HCT116 (cell line): ENCODE data around the gene SLC13A3. TPM values are rescaled to one million over a fixed set of nuclear protein-coding genes. Genes with fewer than 3 reads are reported as not detected.

ENCODE experiments used
- ATAC-seq: fragments of 200-7000 bp; cut with Tn5 transposase; 2 replicates; pipeline ENCODE4 v1.9.1; 2020; ENCODE audit warnings: mild to moderate bottlenecking, moderate library complexity
- BruUV-seq: library from RNA; stranded (reverse); fragments of 400-500 nt; replicated peaks from 2 replicates; lab custom pipeline; 2021; lab: Mats Ljungman, UMichigan
- CTCF ChIA-PET: fragments of 300-600 bp; sonication (Branson Sonifier 250); formaldehyde crosslinking; loops from one replicate; lab custom pipeline; 2021; ENCODE audit warnings: antibody characterized with exemption; lab: Charles Lee
- POLR2A ChIA-PET: fragments of 300-600, 350-600 bp; sonication (Branson Sonifier 250); formaldehyde crosslinking; loops from one replicate; lab custom pipeline; 2021; ENCODE audit warnings: antibody characterized with exemption; lab: Charles Lee
- RAD21 ChIA-PET, 2 experiments: fragments of 300-600 bp; sonication (Branson Sonifier 250); formaldehyde crosslinking; loops; one replicate each; lab custom pipeline; 2023; ENCODE audit warnings: low total read pairs in 2 of 2; ENCODE audit not compliant: uncharacterized antibody in 2 of 2, unreplicated experiment in 2 of 2, low non-redundant PET in 1 of 2; lab: Charles Lee
- DNase-seq: peaks from one replicate; pipeline ENCODE4 v3.0.0-alpha.2; 2010; ENCODE audit warnings: low read depth, low spot score
- H2AFZ ChIP-seq: fragments of 200-600 bp; shearing (Covaris generic), sonication (generic); 2 replicates; pipeline ENCODE4 v1.6.1; 2017; ENCODE audit warnings: low read depth, mixed run types, mixed read lengths, antibody characterized with exemption, low read length; ENCODE audit not compliant: poor library complexity, severe bottlenecking
- H3K27ac ChIP-seq: 2 replicates; pipeline ENCODE4 v1.5.1; 2012; ENCODE audit warnings: low read depth, low read length
- H3K27me3 ChIP-seq: fragments of 200-600 bp; sonication (generic); 2 replicates; pipeline ENCODE4 v1.6.1; 2016; ENCODE audit warnings: mixed run types, low read length, mixed read lengths; ENCODE audit not compliant: insufficient read depth
- H3K36me3 ChIP-seq, 2 experiments: fragments of 200-500 bp in 1 of 2; fragments of 200-600 bp in 1 of 2; sonication (Bioruptor generic) in 1 of 2; sonication (generic) in 1 of 2; 2 replicates each; pipeline versions ENCODE4 v1.5.1 to v1.6.1; 2014 to 2016; ENCODE audit warnings: low read length in 2 of 2, inconsistent platforms in 1 of 2, mixed read lengths in 1 of 2, mixed run types in 1 of 2; ENCODE audit not compliant: insufficient read depth in 2 of 2, control insufficient read depth in 1 of 2
- H3K4me1 ChIP-seq, 2 experiments: fragments of 200-600 bp in 1 of 2; sonication (generic) in 1 of 2; 2 replicates each; pipeline versions ENCODE4 v1.5.1 to v1.6.1; 2012 to 2017; ENCODE audit warnings: low read length in 2 of 2, inconsistent platforms in 1 of 2, mild to moderate bottlenecking in 1 of 2, mixed read lengths in 1 of 2, mixed run types in 1 of 2, moderate library complexity in 1 of 2; ENCODE audit not compliant: insufficient read depth in 2 of 2, control insufficient read depth in 1 of 2
- H3K4me2 ChIP-seq: fragments of 200-600 bp; sonication (generic); 2 replicates; pipeline ENCODE4 v1.6.1; 2017; ENCODE audit warnings: mixed run types, low read length, mixed read lengths
- H3K4me3 ChIP-seq, 2 experiments: fragments of 200-600 bp in 1 of 2; sonication (generic) in 1 of 2; replicated peaks in 1 of 2; 2 replicates each; pipeline ENCODE4 v1.5.1; 2011 to 2016; ENCODE audit warnings: low read length in 2 of 2, control low read depth in 1 of 2, low read depth in 1 of 2, mild to moderate bottlenecking in 1 of 2, mixed read lengths in 1 of 2, mixed run types in 1 of 2
- H3K79me2 ChIP-seq: fragments of 200-600 bp; sonication (generic); 2 replicates; pipeline ENCODE4 v1.6.1; 2017; ENCODE audit warnings: mild to moderate bottlenecking, mixed run types, low read length, moderate library complexity, mixed read lengths; ENCODE audit not compliant: insufficient read depth
- H3K9ac ChIP-seq: fragments of 200-600 bp; sonication (generic); 2 replicates; pipeline ENCODE4 v1.6.1; 2016; ENCODE audit warnings: low read length, mixed read lengths
- H3K9me2 ChIP-seq: fragments of 200-600 bp; sonication (generic), shearing (Covaris generic); 2 replicates; pipeline ENCODE4 v1.6.1; 2017; ENCODE audit warnings: mixed run types, mild to moderate bottlenecking, moderate library complexity; ENCODE audit not compliant: insufficient read depth
- H3K9me3 ChIP-seq, 2 experiments: fragments of 200-500 bp in 1 of 2; fragments of 200-600 bp in 1 of 2; sonication (Bioruptor generic) in 1 of 2; sonication (generic) in 1 of 2; 2 replicates each; pipeline ENCODE4 v1.6.1; 2014 to 2017; ENCODE audit warnings: low read length in 2 of 2, mixed read lengths in 2 of 2, inconsistent platforms in 1 of 2, low read depth in 1 of 2, mild to moderate bottlenecking in 1 of 2, mixed run types in 1 of 2, moderate library complexity in 1 of 2; ENCODE audit not compliant: control insufficient read depth in 1 of 2, insufficient read depth in 1 of 2
- H4K20me1 ChIP-seq: fragments of 200-600 bp; sonication (generic), shearing (Covaris generic); 2 replicates; pipeline ENCODE4 v1.6.1; 2017; ENCODE audit warnings: mixed run types, mild to moderate bottlenecking, moderate library complexity; ENCODE audit not compliant: insufficient read depth
- CBX3 ChIP-seq: IDR thresholded peaks from 2 replicates; pipeline ENCODE4 v1.6.1; 2012; ENCODE audit warnings: low read depth
- CEBPB ChIP-seq: IDR thresholded peaks from 2 replicates; pipeline ENCODE4 v1.6.1; 2012; ENCODE audit warnings: low read depth
- CTCF ChIP-seq, 3 experiments: fragments of 200-600 bp in 1 of 3; sonication (generic) in 1 of 3; IDR thresholded peaks in 2 of 3; conservative IDR thresholded peaks in 1 of 3; 2 replicates each; pipeline ENCODE4 v1.5.1; 2012 to 2017; ENCODE audit warnings: low read depth in 2 of 3, low read length in 2 of 3, antibody characterized with exemption in 1 of 3, borderline replicate concordance in 1 of 3, control low read depth in 1 of 3, mild to moderate bottlenecking in 1 of 3, mixed read lengths in 1 of 3, mixed run types in 1 of 3, moderate library complexity in 1 of 3; ENCODE audit not compliant: insufficient read depth in 1 of 3
- EZH2 ChIP-seq: fragments of 200-600 bp; sonication (generic); IDR thresholded peaks from 2 replicates; pipeline ENCODE4 v1.6.1; 2017; ENCODE audit warnings: antibody characterized with exemption, mixed run types
- EZH2phosphoT487 ChIP-seq: fragments of 200-600 bp; IDR thresholded peaks from 2 replicates; pipeline ENCODE4 v1.6.1; 2018; ENCODE audit warnings: antibody characterized with exemption, borderline replicate concordance
- FOSL1 ChIP-seq: IDR thresholded peaks from 2 replicates; pipeline ENCODE4 v1.6.1; 2012; ENCODE audit warnings: low read depth
- POLR2AphosphoS5 ChIP-seq: IDR thresholded peaks from 2 replicates; pipeline ENCODE4 v1.6.1; 2011; ENCODE audit warnings: mild to moderate bottlenecking, low read depth, low read length, moderate library complexity
- RAD21 ChIP-seq: IDR thresholded peaks from 2 replicates; pipeline ENCODE4 v1.6.1; 2012; ENCODE audit warnings: low read depth, mild to moderate bottlenecking
- TCF7L2 ChIP-seq: IDR thresholded peaks from 2 replicates; pipeline ENCODE4 v1.7.0; 2011; ENCODE audit warnings: borderline replicate concordance, inconsistent platforms; ENCODE audit not compliant: insufficient read depth, insufficient read length; ENCODE audit errors: extremely low read depth
- ZBTB33 ChIP-seq: IDR thresholded peaks from 2 replicates; pipeline ENCODE4 v1.6.1; 2011; ENCODE audit warnings: mild to moderate bottlenecking, low read length, moderate library complexity; ENCODE audit not compliant: insufficient replicate concordance; ENCODE audit errors: extremely low read depth
- ZFX ChIP-seq: fragments of 450-650 bp; IDR thresholded peaks from 2 replicates; pipeline ENCODE4 v1.6.1; 2017
- intact Hi-C: fragments of 100-400 bp; cut with micrococcal nuclease; formaldehyde crosslinking; loops from 2 replicates; pipeline ENCODE4 v1.10.0; 2022
- total RNA-seq: library from RNA; stranded (reverse); gene quantifications from one replicate; pipeline ENCODE4 v1.2.1, GENCODE V29; 2021; ENCODE audit not compliant: unreplicated experiment
- TF ChIP-seq, protein P1 (sequence below): IDR thresholded peaks from 2 replicates; pipeline ENCODE4 v1.6.1; 2012

The SLC13A3 gene
- total RNA-seq, 1 experiment from 2014 or later: not detected

- no peak overlapping the region for H3K27ac ChIP-seq
- H3K36me3 ChIP-seq: no peaks in the 10 kb centered on the region
- TF ChIP-seq POLR2AphosphoS5: no peak
- TF ChIP-seq ZFX: no peak
- RAD21 ChIA-PET: no interaction called here
- 0 out of 2 replicates have a peak, but pooled peaks cover 5% of the 10 kb centered on the region for H3K27me3 ChIP-seq
- no peak overlapping the region for H3K4me2 ChIP-seq
- H4K20me1 ChIP-seq: no peaks in the 10 kb centered on the region
- H2AFZ ChIP-seq: no peak overlapping the region
- POLR2A ChIA-PET: no interaction called here
- intact Hi-C loops: no loop called here
- ATAC-seq (no peak), DNase-seq (no peak)
- no TSS peak for BruUV-seq
- CTCF ChIA-PET: no interaction called here
- no peak overlapping the region for H3K9ac ChIP-seq
- no peaks in the 10 kb centered on the region for H3K4me1 ChIP-seq
- H3K4me3 ChIP-seq: no peak overlapping the region
- no peaks in the 10 kb centered on the region for H3K9me2 ChIP-seq
- peaks cover 0 to 3% of the 10 kb centered on the region in 2 experiments; a peak in 1 of 4 replicates for H3K9me3 ChIP-seq
- no peaks in the 10 kb centered on the region for H3K79me2 ChIP-seq
These were observed 14.3 kb upstream of the SLC13A3 start for GRCh38 chr20:46665602-46666001.

DNA sequence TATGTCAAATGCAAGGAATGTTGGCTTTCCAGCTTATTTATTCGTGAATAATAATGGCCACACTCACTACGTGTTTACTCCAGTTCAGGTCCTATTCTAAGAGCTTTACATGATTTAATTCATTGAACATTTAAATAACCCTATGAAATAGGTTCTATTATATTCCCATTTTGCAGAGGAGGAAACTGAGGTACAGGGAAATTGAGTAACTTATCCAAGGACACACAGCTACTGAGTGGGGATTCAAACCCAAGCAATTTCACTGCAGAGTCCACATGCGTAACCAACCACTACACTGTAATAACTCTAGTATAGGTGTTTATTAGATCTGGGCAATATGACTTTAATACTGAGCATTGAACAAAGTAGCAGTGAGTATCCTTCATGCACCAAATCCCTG lies 12.3 kb upstream of the SLC13A3 start:
- RAD21 ChIA-PET: no interaction called here
- Histone ChIP-seq H3K27me3 (0 out of 2 replicates have a peak, but pooled peaks cover 5% of the 10 kb centered on the region), H3K9ac (no peak overlapping the region), H3K4me3 (no peak overlapping the region), H3K9me2 (no peaks in the 10 kb centered on the region), H3K4me1 (no peaks in the 10 kb centered on the region), H3K4me2 (no peak overlapping the region), H3K9me3 (peaks cover 0 to 8% of the 10 kb centered on the region in 2 experiments; a peak in 1 of 4 replicates), H3K79me2 (no peaks in the 10 kb centered on the region), H3K27ac (no peak overlapping the region), H2AFZ (no peak overlapping the region), H4K20me1 (no peaks in the 10 kb centered on the region), H3K36me3 (no peaks in the 10 kb centered on the region)
- CTCF ChIA-PET: interaction anchor here (0.6 to 0.8 kb wide), 2 partner anchors 17 kb away, joined by 3 read pairs; no protein-coding TSS in a partner anchor
- POLR2A ChIA-PET: no interaction called here
- BruUV-seq: no TSS peak
- ATAC-seq (no peak), DNase-seq (no peak)
- intact Hi-C loops: no loop called here
- no peak for TF ChIP-seq ZBTB33
- TF ChIP-seq CTCF (IDR thresholded peaks at IDR 0.05 in 2 of 3, conservative IDR thresholded peaks at IDR 0.05 in 1 of 3; ENCODE audit: borderline replicate concordance in 1 of 3, insufficient read depth in 1 of 3, low read depth in 2 of 3, low read length in 2 of 3): no peak
- no peak for TF ChIP-seq RAD21
- no peak for TF ChIP-seq TCF7L2
- no peak for TF ChIP-seq CBX3
- no peak for TF ChIP-seq FOSL1
- TF ChIP-seq EZH2phosphoT487: no peak
- TF ChIP-seq, protein P1, sequence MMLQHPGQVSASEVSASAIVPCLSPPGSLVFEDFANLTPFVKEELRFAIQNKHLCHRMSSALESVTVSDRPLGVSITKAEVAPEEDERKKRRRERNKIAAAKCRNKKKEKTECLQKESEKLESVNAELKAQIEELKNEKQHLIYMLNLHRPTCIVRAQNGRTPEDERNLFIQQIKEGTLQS: no peak
- TF ChIP-seq EZH2: no peak
- no peak for TF ChIP-seq ZFX
- TF ChIP-seq CEBPB: no peak
